HG03108 (cell line): ENCODE measurements around the gene ATP6V1B1.

ENCODE experiments used
- ATAC-seq: cut with Tn5 transposase; IDR thresholded peaks from one replicate; pipeline ENCODE4 v1.9.1; 2021; ENCODE audit warnings: moderate library complexity; ENCODE audit not compliant: unreplicated experiment

The ATP6V1B1 gene

GRCh38 chr2:70926042-70926441 lies 9.7 kb upstream of the ATP6V1B1 start:
- ATAC-seq = no peak

GRCh38 chr2:70927138-70927537 lies 8.6 kb upstream of the ATP6V1B1 start:
- no peak for ATAC-seq

- ATAC-seq = no peak
Observed at GRCh38 chr2:70927641-70928040, 8.1 kb upstream of the ATP6V1B1 start.

GRCh38 chr2:70928366-70928765 lies 7.3 kb upstream of the ATP6V1B1 start:
- no peak for ATAC-seq

GRCh38 chr2:70930371-70931329 lies 5.0 kb upstream of the ATP6V1B1 start:
- no peak for ATAC-seq

GRCh38 chr2:70931376-70932000 lies 4.2 kb upstream of the ATP6V1B1 start:
- ATAC-seq = no peak

- no peak for ATAC-seq
Observed at GRCh38 chr2:70932631-70933230, 3.0 kb upstream of the ATP6V1B1 start.

GRCh38 chr2:70934981-70935380 lies 719 bp upstream of the ATP6V1B1 start:
- no peak for ATAC-seq

GRCh38 chr2:70936165-70936978 lies 672 bp downstream of the ATP6V1B1 start:
- ATAC-seq = no peak

- no peak for ATAC-seq
Observed at GRCh38 chr2:70936979-70937811, 1.5 kb downstream of the ATP6V1B1 start.

- no peak for ATAC-seq
Observed at GRCh38 chr2:70937866-70938585, 2.3 kb downstream of the ATP6V1B1 start.

GRCh38 chr2:70938586-70938950 lies 2.9 kb downstream of the ATP6V1B1 start:
- ATAC-seq = no peak

- no peak for ATAC-seq
Observed at GRCh38 chr2:70939001-70939838, 3.5 kb downstream of the ATP6V1B1 start.

- no peak for ATAC-seq
Observed at GRCh38 chr2:70939839-70940580, 4.3 kb downstream of the ATP6V1B1 start.

GRCh38 chr2:70941186-70941585 lies 5.5 kb downstream of the ATP6V1B1 start:
- ATAC-seq = no peak

- ATAC-seq = no peak
Observed at GRCh38 chr2:70941701-70942100, 6.0 kb downstream of the ATP6V1B1 start.

- ATAC-seq = no peak
Observed at GRCh38 chr2:70942396-70943204, 6.9 kb downstream of the ATP6V1B1 start.
